Right lobe of liver (tissue), 4 donors: ENCODE measurements around the gene BRSK2.

Experiments
- CTCF ChIP-seq, 4 donors: fragments of 200-600 bp in 3 of 4; fragments of 450-650 bp in 1 of 4; IDR thresholded peaks; one replicate each; pipeline versions ENCODE4 v1.5.1 to v1.8.0; 2016 to 2022; ENCODE audit warnings: antibody characterized with exemption in 4 of 4, mild to moderate bottlenecking in 2 of 4
- POLR2A ChIP-seq: fragments of 450-650 bp; IDR thresholded peaks from one replicate; pipeline ENCODE4 v1.6.1; 2017; ENCODE audit warnings: antibody characterized with exemption, mild to moderate bottlenecking
- donor health status: DM: no; HTN: no; CAD: no.
- donor health status: DM: no; HTN: no; CAD: no.
- donor health status: DM: no; HTN: yes; CAD: no.

- TF ChIP-seq CTCF (IDR thresholded peaks at IDR 0.05) (no peak), POLR2A (no peak)
These were observed 45.6 kb upstream of the BRSK2 start for GRCh38 chr11:1344056-1344635.
